Spleen (tissue), 11 donors: Measurements from ENCODE around the gene SMARCE1. TPM values are rescaled to one million over a fixed set of nuclear protein-coding genes. Genes with fewer than 3 reads are reported as not detected.

Experiments used
- DNase-seq: peaks from one replicate; pipeline ENCODE4 v3.0.0-alpha.2; 2020
- H3K27ac ChIP-seq, 8 donors: fragments of 200-600 bp; sonication (generic) in 7 of 8; 1 replicate in 4 of 8; 2 replicates in 4 of 8; pipeline versions ENCODE4 v1.5.0 to v1.8.0; 2016 to 2021; ENCODE audit warnings: inconsistent platforms in 4 of 8, mild to moderate bottlenecking in 4 of 8, moderate library complexity in 1 of 8
- H3K27me3 ChIP-seq, 7 donors: fragments of 200-600 bp; sonication (generic) in 6 of 7; replicated peaks in 1 of 7; 1 replicate in 4 of 7; 2 replicates in 3 of 7; pipeline versions ENCODE4 v1.5.0 to v1.8.0; 2016 to 2021; ENCODE audit warnings: inconsistent platforms in 3 of 7, mild to moderate bottlenecking in 1 of 7
- H3K36me3 ChIP-seq, 6 donors: fragments of 200-600 bp; sonication (generic) in 5 of 6; 1 replicate in 4 of 6; 2 replicates in 2 of 6; pipeline versions ENCODE4 v1.5.0 to v1.8.0; 2016 to 2021; ENCODE audit warnings: inconsistent platforms in 2 of 6
- H3K4me1 ChIP-seq, 6 donors: fragments of 200-600 bp; sonication (generic) in 5 of 6; 1 replicate in 3 of 6; 2 replicates in 3 of 6; pipeline versions ENCODE4 v1.5.0 to v1.8.0; 2016 to 2021; ENCODE audit warnings: inconsistent platforms in 3 of 6
- H3K4me3 ChIP-seq, 8 donors: fragments of 200-600 bp; sonication (generic) in 7 of 8; 1 replicate in 4 of 8; 2 replicates in 4 of 8; pipeline versions ENCODE4 v1.5.0 to v1.8.0; 2016 to 2021; ENCODE audit warnings: inconsistent platforms in 4 of 8, mild to moderate bottlenecking in 4 of 8, moderate library complexity in 2 of 8
- H3K9me3 ChIP-seq, 8 donors: fragments of 200-600 bp; sonication (generic) in 7 of 8; 1 replicate in 4 of 8; 2 replicates in 4 of 8; pipeline versions ENCODE4 v1.5.0 to v1.8.0; 2016 to 2021; ENCODE audit warnings: inconsistent platforms in 4 of 8
- CTCF ChIP-seq, 11 experiments: fragments of 200-600 bp in 7 of 11; fragments of 450-650 bp in 4 of 11; sonication (generic) in 4 of 11; IDR thresholded peaks in 8 of 11; conservative IDR thresholded peaks in 3 of 11; 1 replicate in 7 of 11; 2 replicates in 4 of 11; pipeline versions ENCODE4 v1.4.0 to v1.8.0; 2016 to 2021; ENCODE audit warnings: antibody characterized with exemption in 11 of 11, inconsistent platforms in 4 of 11, mild to moderate bottlenecking in 1 of 11
- POLR2A ChIP-seq, 3 donors: fragments of 450-650 bp; IDR thresholded peaks; one replicate each; pipeline ENCODE4 v1.5.1; 2017; ENCODE audit warnings: antibody characterized with exemption in 3 of 3, mild to moderate bottlenecking in 1 of 3
- POLR2AphosphoS5 ChIP-seq, 3 donors: sonication (generic); formaldehyde crosslinking; IDR thresholded peaks; one replicate each; pipeline ENCODE4 v1.5.1; 2017; ENCODE audit warnings: antibody characterized with exemption in 3 of 3
- WGBS, 5 donors: extraction: QIAGEN DNeasy Blood & Tissue Kit in 3 of 5; methylation state at CpG; one replicate each; pipeline versions ENCODE4 v1.1.5 to v1.1.7; 2013 to 2018; 5-methylcytosine and 5-hydroxymethylcytosine counted together
- intact Hi-C: fragments of 100-400 bp; cut with DNase I; formaldehyde crosslinking; loops from one replicate; pipeline ENCODE4 v1.15.0; 2023; ENCODE audit warnings: low total_unique reads
- polyA plus RNA-seq, 3 donors: library from polyadenylated mRNA; stranded (reverse); fragments of 200-250 nt; gene quantifications; one replicate each; pipeline ENCODE4 v1.2.1, GENCODE V29; 2013
- total RNA-seq, 7 donors: library from RNA; depleted of rRNA in 3 of 7; stranded (reverse); fragments of >200 nt in 3 of 7; fragmentation: NEBNext Ultra II Directional in 4 of 7; extraction: Animal tissue kit (Norgen Biotek cat#: 25700) in 4 of 7; gene quantifications; one replicate each; pipeline versions ENCODE4 v1.1.0 to v1.2.1, GENCODE V29; 2016 to 2021
- donor health status: healthy with polysubstance abuse.
- donor health status: DM: no; HTN: no; CAD: no; lungs with moderate emphysema.
- donor health status: DM: no; HTN: no; CAD: no.
- donor health status: Bipolar disorder and iron deficiency.
- donor health status: healthy.
- donor health status: DM: no; HTN: no; CAD: no.
- donor health status: DM: yes; HTN: yes; CAD: no.

SMARCE1 gene
- total and polyA plus RNA-seq, 10 donors, result 74.2 to 126 (median 89.4) TPM

- Histone ChIP-seq H3K9me3 (no peaks in the 10 kb centered on the region), H3K4me3 (no peak overlapping the region), H3K27me3 (peaks cover 0 to 37% (median 0%) of the 10 kb centered on the region in 7 donors), H3K36me3 (no peaks in the 10 kb centered on the region), H3K27ac (no peak overlapping the region), H3K4me1 (no peaks in the 10 kb centered on the region)
- no peak for TF ChIP-seq CTCF (IDR thresholded peaks at IDR 0.05 in 8 of 11, conservative IDR thresholded peaks at IDR 0.05 in 3 of 11)
- no peak for TF ChIP-seq POLR2AphosphoS5 (IDR thresholded peaks at IDR 0.05)
- no peak for TF ChIP-seq POLR2A (IDR thresholded peaks at IDR 0.05)
- intact Hi-C loops, result no loop called here
- 86 to 93% (median 90%) methylated on average over 6 of the region's 6 CpGs for WGBS, 5 donors
- no peak for DNase-seq
Observed at GRCh38 chr17:40695874-40696472, 48.4 kb upstream of the SMARCE1 start.

GRCh38 chr17:40694584-40694983 is 47.0 kb upstream of the SMARCE1 start:
- H3K9me3 ChIP-seq, result no peaks in the 10 kb centered on the region
- 77 to 91% (median 82%) methylated on average over 9 of the region's 9 CpGs for WGBS, 5 donors
- H3K4me1 ChIP-seq, result no peaks in the 10 kb centered on the region
- no peak for DNase-seq
- intact Hi-C loops, result no loop called here
- peaks cover 0 to 42% (median 0%) of the 10 kb centered on the region in 7 donors for H3K27me3 ChIP-seq
- no peaks in the 10 kb centered on the region for H3K36me3 ChIP-seq
- no peak overlapping the region for H3K4me3 ChIP-seq
- TF ChIP-seq CTCF (IDR thresholded peaks at IDR 0.05 in 8 of 11, conservative IDR thresholded peaks at IDR 0.05 in 3 of 11), result no peak
- no peak for TF ChIP-seq POLR2A (IDR thresholded peaks at IDR 0.05)
- no peak for TF ChIP-seq POLR2AphosphoS5 (IDR thresholded peaks at IDR 0.05)
- no peak overlapping the region for H3K27ac ChIP-seq

- intact Hi-C loops, result no loop called here
- DNase-seq, result no peak
Observed at GRCh38 chr17:40687106-40687505, 39.5 kb upstream of the SMARCE1 start.

More at GRCh38 chr17:40687106-40687505, 39.5 kb upstream of the SMARCE1 start:
- Histone ChIP-seq H3K4me3 (no peak overlapping the region), H3K4me1 (no peaks in the 10 kb centered on the region), H3K27ac (no peak overlapping the region), H3K36me3 (no peaks in the 10 kb centered on the region), H3K27me3 (peaks cover 0 to 20% (median 0%) of the 10 kb centered on the region in 7 donors), H3K9me3 (no peaks in the 10 kb centered on the region)
- no peak for TF ChIP-seq CTCF (IDR thresholded peaks at IDR 0.05 in 8 of 11, conservative IDR thresholded peaks at IDR 0.05 in 3 of 11)
- no peak for TF ChIP-seq POLR2AphosphoS5 (IDR thresholded peaks at IDR 0.05)
- TF ChIP-seq POLR2A (IDR thresholded peaks at IDR 0.05), result no peak
- WGBS, 5 donors, result 83 to 90% (median 87%) methylated on average over 5 of the region's 5 CpGs
